Activated CD4-positive, alpha-beta T cell treated with anti-CD3 and anti-CD28 coated beads for 24 hours (primary cell): ENCODE measurements around the gene DDX39A.
"Not testable (repeated sequence)": the region's sequence is repeated elsewhere in the genome, so short reads cannot be mapped to it uniquely, and the experiment has no call there.

ENCODE experiments used
- DNase-seq, 2 donors: peaks; one replicate each; pipeline ENCODE4 v3.0.0-alpha.2; 2020; ENCODE audit warnings: low read depth in 2 of 2

Gene DDX39A

GRCh38 chr19:14385492-14385891 lies 33.6 kb downstream of the DDX39A start:
- DNase-seq = no peak

GRCh38 chr19:14383661-14384555 lies 35.2 kb downstream of the DDX39A start:
- DNase-seq = no peak

GRCh38 chr19:14381689-14382474 lies 37.3 kb downstream of the DDX39A start:
- peak in 1 of 2 donors; percentile 56 for DNase-seq

- DNase-seq = no peak
These were observed 39.7 kb downstream of the DDX39A start for GRCh38 chr19:14379294-14380065.

GRCh38 chr19:14378890-14379289 lies 40.3 kb downstream of the DDX39A start:
- DNase-seq = no peak

GRCh38 chr19:14377883-14378328 lies 41.2 kb downstream of the DDX39A start:
- no peak for DNase-seq

GRCh38 chr19:14375582-14376291 lies 43.4 kb downstream of the DDX39A start:
- DNase-seq = no peak

GRCh38 chr19:14375055-14375581 lies 44.0 kb downstream of the DDX39A start:
- no peak for DNase-seq

GRCh38 chr19:14374313-14374712 lies 44.8 kb downstream of the DDX39A start:
- DNase-seq = not testable (repeated sequence)

- DNase-seq = not testable (repeated sequence)
These were observed 46.6 kb downstream of the DDX39A start for GRCh38 chr19:14372384-14373077.

GRCh38 chr19:14371301-14371821 lies 47.8 kb downstream of the DDX39A start:
- no peak for DNase-seq

GRCh38 chr19:14370940-14371280 lies 48.2 kb downstream of the DDX39A start:
- DNase-seq = no peak

- DNase-seq = no peak
These were observed 48.8 kb downstream of the DDX39A start for GRCh38 chr19:14370169-14370939.

- DNase-seq = peak; percentile 77
These were observed 49.6 kb downstream of the DDX39A start for GRCh38 chr19:14369399-14370168.

GRCh38 chr19:14368011-14368513 lies 51.1 kb downstream of the DDX39A start:
- no peak for DNase-seq

- no peak for DNase-seq
These were observed 52.1 kb downstream of the DDX39A start for GRCh38 chr19:14367016-14367415.

- DNase-seq = peak; percentile 65 to 75
These were observed 52.6 kb downstream of the DDX39A start for GRCh38 chr19:14366529-14366928.

- not testable (repeated sequence) for DNase-seq
These were observed 55.1 kb downstream of the DDX39A start for GRCh38 chr19:14364098-14364443.
